Measurements from ENCODE around the gene PRKCB.

PRKCB gene

GRCh38 chr16:24007934-24008333 is 172.2 kb downstream of the PRKCB start:
- TF ChIP-seq CTCF (IDR thresholded peaks at IDR 0.05), result no peak
- H3K4me3 ChIP-seq, result no peak overlapping the region
- DNase-seq (ENCODE audit: low spot score), result no peak
- no peak overlapping the region for H3K27ac ChIP-seq

GRCh38 chr16:24009098-24009497 is 173.3 kb downstream of the PRKCB start:
- DNase-seq (ENCODE audit: low spot score), result no peak
- H3K27ac ChIP-seq, result no peak overlapping the region
- no peak overlapping the region for H3K4me3 ChIP-seq
- no peak for TF ChIP-seq CTCF (IDR thresholded peaks at IDR 0.05)

GRCh38 chr16:24009955-24010354 is 174.2 kb downstream of the PRKCB start:
- no peak for DNase-seq (ENCODE audit: low spot score)
- no peak overlapping the region for H3K4me3 ChIP-seq
- H3K27ac ChIP-seq, result no peak overlapping the region
- no peak for TF ChIP-seq CTCF (IDR thresholded peaks at IDR 0.05)

GRCh38 chr16:24010440-24011089 is 174.8 kb downstream of the PRKCB start:
- Histone ChIP-seq H3K4me3 (no peak overlapping the region), H3K27ac (no peak overlapping the region)
- DNase-seq (ENCODE audit: low spot score), result no peak
- TF ChIP-seq CTCF (IDR thresholded peaks at IDR 0.05), result peak; percentile 37

- H3K27ac ChIP-seq, result no peak overlapping the region
- H3K4me3 ChIP-seq, result no peak overlapping the region
- no peak for DNase-seq (ENCODE audit: low spot score)
- no peak for TF ChIP-seq CTCF (IDR thresholded peaks at IDR 0.05)
These were observed 175.5 kb downstream of the PRKCB start for GRCh38 chr16:24011237-24011636.

- no peak for TF ChIP-seq CTCF (IDR thresholded peaks at IDR 0.05)
- DNase-seq (ENCODE audit: low spot score), result no peak
- H3K27ac ChIP-seq, result no peak overlapping the region
- H3K4me3 ChIP-seq, result no peak overlapping the region
These were observed 177.4 kb downstream of the PRKCB start for GRCh38 chr16:24013054-24013636.
